ENCODE results near the gene GRPEL1. TPM values are rescaled to one million over a fixed set of nuclear protein-coding genes. Genes with fewer than 3 reads are reported as not detected.

The GRPEL1 gene
- total and polyA plus RNA-seq, 2 of the 8 experiments (the other 6 are each of a cell fraction or from before 2014, with no cell fraction given): 13.5 to 39.9 TPM

- TF ChIP-seq CTCF (IDR thresholded peaks at IDR 0.05; ENCODE audit: control extremely low read depth in 1 of 3, insufficient read depth in 1 of 3, low read depth in 1 of 3, low read length in 3 of 3): no peak
- no peak for TF ChIP-seq SRF (IDR thresholded peaks at IDR 0.05; ENCODE audit: low read depth, low read length)
Observed at GRCh38 chr4:7025040-7025602, 42.7 kb downstream of the GRPEL1 start (continued).
